ENCODE results near the gene SPSB4. TPM values are rescaled to one million over a fixed set of nuclear protein-coding genes. Genes with fewer than 3 reads are reported as not detected.

SPSB4 gene
- total and polyA plus RNA-seq, 2 donors (not counting 1 experiment from before 2014, with no cell fraction given), result not detected

DNA sequence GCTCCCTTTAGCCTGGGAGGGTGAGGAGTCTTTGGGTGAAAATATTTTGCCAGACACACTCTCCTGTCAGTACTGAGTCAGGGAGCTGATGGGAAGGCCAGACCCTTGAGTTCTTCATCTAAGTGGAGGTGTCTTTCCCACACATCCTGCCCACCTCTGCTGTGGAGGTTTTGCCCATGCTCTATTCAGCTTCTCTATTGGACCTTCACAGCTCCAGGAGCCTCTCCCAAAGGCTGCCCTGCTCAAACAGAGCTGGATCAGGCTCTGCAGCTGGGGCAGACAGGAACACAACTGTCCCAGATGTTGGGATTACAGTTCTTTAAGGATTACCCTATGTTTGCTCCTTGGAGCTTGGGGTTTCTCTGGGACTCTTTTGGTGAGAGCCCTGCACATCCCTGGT is 77.9 kb downstream of the SPSB4 start:
- no peaks in the 10 kb centered on the region for H3K9me3 ChIP-seq (ENCODE audit: control insufficient read depth, insufficient read depth, low read depth, low read length)
- H3K4me3 ChIP-seq (replicated peaks in 1 of 4; ENCODE audit: control extremely low read depth in 1 of 4, insufficient read depth in 1 of 4, low read depth in 3 of 4, low read length in 4 of 4), result no peak overlapping the region
- H3K4me1 ChIP-seq (ENCODE audit: control insufficient read depth, extremely low read depth, insufficient read depth, low read length), result no peaks in the 10 kb centered on the region
- no peak overlapping the region for H3K4me2 ChIP-seq (ENCODE audit: extremely low read depth, insufficient read depth, low read length)
- H2AFZ ChIP-seq (ENCODE audit: low read length), result no peak overlapping the region
- DNase-seq (ENCODE audit: low read depth in 2 of 2), result no peak
- no peak overlapping the region for H3K27ac ChIP-seq (ENCODE audit: insufficient read depth, low read length)
- no peaks in the 10 kb centered on the region for H3K36me3 ChIP-seq (ENCODE audit: control insufficient read depth, insufficient read depth, low read length)
- H3K9ac ChIP-seq (ENCODE audit: insufficient read depth, low read length), result no peak overlapping the region
- TF ChIP-seq, protein P1, sequence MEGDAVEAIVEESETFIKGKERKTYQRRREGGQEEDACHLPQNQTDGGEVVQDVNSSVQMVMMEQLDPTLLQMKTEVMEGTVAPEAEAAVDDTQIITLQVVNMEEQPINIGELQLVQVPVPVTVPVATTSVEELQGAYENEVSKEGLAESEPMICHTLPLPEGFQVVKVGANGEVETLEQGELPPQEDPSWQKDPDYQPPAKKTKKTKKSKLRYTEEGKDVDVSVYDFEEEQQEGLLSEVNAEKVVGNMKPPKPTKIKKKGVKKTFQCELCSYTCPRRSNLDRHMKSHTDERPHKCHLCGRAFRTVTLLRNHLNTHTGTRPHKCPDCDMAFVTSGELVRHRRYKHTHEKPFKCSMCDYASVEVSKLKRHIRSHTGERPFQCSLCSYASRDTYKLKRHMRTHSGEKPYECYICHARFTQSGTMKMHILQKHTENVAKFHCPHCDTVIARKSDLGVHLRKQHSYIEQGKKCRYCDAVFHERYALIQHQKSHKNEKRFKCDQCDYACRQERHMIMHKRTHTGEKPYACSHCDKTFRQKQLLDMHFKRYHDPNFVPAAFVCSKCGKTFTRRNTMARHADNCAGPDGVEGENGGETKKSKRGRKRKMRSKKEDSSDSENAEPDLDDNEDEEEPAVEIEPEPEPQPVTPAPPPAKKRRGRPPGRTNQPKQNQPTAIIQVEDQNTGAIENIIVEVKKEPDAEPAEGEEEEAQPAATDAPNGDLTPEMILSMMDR (conservative IDR thresholded peaks at IDR 0.05 in 1 of 2, IDR thresholded peaks at IDR 0.05 in 1 of 2; ENCODE audit: low read depth in 1 of 2, low read length in 2 of 2), result no peak
- TF ChIP-seq EZH2 (IDR thresholded peaks at IDR 0.05; ENCODE audit: low read length, missing control alignments), result no peak
- H3K79me2 ChIP-seq (ENCODE audit: control insufficient read depth, insufficient read depth, low read length), result no peaks in the 10 kb centered on the region
- no peaks in the 10 kb centered on the region for H4K20me1 ChIP-seq (ENCODE audit: control insufficient read depth, extremely low read depth, insufficient read depth, low read length)
- H3K27me3 ChIP-seq (ENCODE audit: control insufficient read depth, insufficient read depth, low read length), result no peaks in the 10 kb centered on the region

DNA sequence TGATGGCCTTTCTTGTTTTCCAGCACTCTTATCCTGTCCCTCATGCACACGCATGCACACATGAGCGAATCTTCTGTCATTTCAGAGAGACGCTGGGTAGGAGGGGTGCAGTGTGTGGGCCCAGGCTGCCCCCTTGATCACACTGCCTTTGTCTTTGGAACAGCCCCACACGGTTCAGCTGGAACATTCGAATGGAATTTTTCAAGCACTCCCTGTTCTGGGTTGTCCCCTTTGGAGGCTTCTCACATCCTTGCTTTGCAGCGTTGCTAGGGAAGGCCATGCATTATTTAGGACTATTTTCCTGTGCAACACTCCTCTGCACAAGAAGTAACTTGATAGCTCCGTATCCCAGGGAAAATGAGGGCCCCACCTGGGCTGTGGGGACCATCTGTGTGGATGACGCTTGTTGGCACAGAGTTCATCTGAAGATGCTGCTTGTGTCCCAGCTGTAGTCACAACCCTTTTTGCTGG is 78.4 kb downstream of the SPSB4 start:
- no peaks in the 10 kb centered on the region for H4K20me1 ChIP-seq (ENCODE audit: control insufficient read depth, extremely low read depth, insufficient read depth, low read length)

DNA sequence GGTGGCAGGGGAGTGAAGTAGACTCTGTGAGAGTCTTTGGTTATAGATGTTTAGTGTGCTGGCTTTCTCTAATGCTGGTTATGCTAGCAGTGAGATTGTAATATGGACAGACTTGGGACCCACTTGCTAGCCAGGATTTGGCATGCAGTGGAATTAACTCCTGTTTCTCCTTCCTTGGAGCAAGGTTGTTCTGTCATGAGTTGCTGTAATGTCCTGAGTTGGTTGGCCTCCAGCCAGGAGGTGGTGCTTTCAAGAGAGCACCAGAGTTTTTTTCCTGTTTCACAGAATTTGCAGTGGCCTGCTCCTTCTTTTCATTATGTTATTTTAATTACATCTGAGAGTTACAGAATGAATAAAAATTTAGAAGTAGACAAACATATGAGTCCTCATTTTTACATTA is 92.4 kb downstream of the SPSB4 start:
- H3K4me2 ChIP-seq (ENCODE audit: extremely low read depth, insufficient read depth, low read length), result no peak overlapping the region
- TF ChIP-seq, protein P1 (conservative IDR thresholded peaks at IDR 0.05 in 1 of 2, IDR thresholded peaks at IDR 0.05 in 1 of 2; ENCODE audit: low read depth in 1 of 2, low read length in 2 of 2), result no peak
- TF ChIP-seq EZH2 (IDR thresholded peaks at IDR 0.05; ENCODE audit: low read length, missing control alignments), result no peak
- H3K4me1 ChIP-seq (ENCODE audit: control insufficient read depth, extremely low read depth, insufficient read depth, low read length), result no peaks in the 10 kb centered on the region
- H4K20me1 ChIP-seq (ENCODE audit: control insufficient read depth, extremely low read depth, insufficient read depth, low read length), result no peaks in the 10 kb centered on the region
- H2AFZ ChIP-seq (ENCODE audit: low read length), result no peak overlapping the region
- H3K4me3 ChIP-seq (replicated peaks in 1 of 4; ENCODE audit: control extremely low read depth in 1 of 4, insufficient read depth in 1 of 4, low read depth in 3 of 4, low read length in 4 of 4), result no peak overlapping the region
- no peaks in the 10 kb centered on the region for H3K36me3 ChIP-seq (ENCODE audit: control insufficient read depth, insufficient read depth, low read length)
- H3K79me2 ChIP-seq (ENCODE audit: control insufficient read depth, insufficient read depth, low read length), result no peaks in the 10 kb centered on the region
- no peak for DNase-seq (ENCODE audit: low read depth in 2 of 2)
- no peaks in the 10 kb centered on the region for H3K27me3 ChIP-seq (ENCODE audit: control insufficient read depth, insufficient read depth, low read length)
- no peak overlapping the region for H3K27ac ChIP-seq (ENCODE audit: insufficient read depth, low read length)
- no peaks in the 10 kb centered on the region for H3K9me3 ChIP-seq (ENCODE audit: control insufficient read depth, insufficient read depth, low read depth, low read length)
- no peak overlapping the region for H3K9ac ChIP-seq (ENCODE audit: insufficient read depth, low read length)

More for the DNA sequence above, 78.4 kb downstream of the SPSB4 start:
- no peaks in the 10 kb centered on the region for H3K36me3 ChIP-seq (ENCODE audit: control insufficient read depth, insufficient read depth, low read length)
- H3K79me2 ChIP-seq (ENCODE audit: control insufficient read depth, insufficient read depth, low read length), result no peaks in the 10 kb centered on the region
- no peak for DNase-seq (ENCODE audit: low read depth in 2 of 2)
- no peaks in the 10 kb centered on the region for H3K27me3 ChIP-seq (ENCODE audit: control insufficient read depth, insufficient read depth, low read length)
- no peak overlapping the region for H3K27ac ChIP-seq (ENCODE audit: insufficient read depth, low read length)
- H3K9me3 ChIP-seq (ENCODE audit: control insufficient read depth, insufficient read depth, low read depth, low read length), result no peaks in the 10 kb centered on the region
- H2AFZ ChIP-seq (ENCODE audit: low read length), result no peak overlapping the region
- H3K4me3 ChIP-seq (replicated peaks in 1 of 4; ENCODE audit: control extremely low read depth in 1 of 4, insufficient read depth in 1 of 4, low read depth in 3 of 4, low read length in 4 of 4), result no peak overlapping the region
- H3K4me1 ChIP-seq (ENCODE audit: control insufficient read depth, extremely low read depth, insufficient read depth, low read length), result no peaks in the 10 kb centered on the region
- H3K9ac ChIP-seq (ENCODE audit: insufficient read depth, low read length), result no peak overlapping the region
- TF ChIP-seq, protein P1 (conservative IDR thresholded peaks at IDR 0.05 in 1 of 2, IDR thresholded peaks at IDR 0.05 in 1 of 2; ENCODE audit: low read depth in 1 of 2, low read length in 2 of 2), result no peak
- no peak for TF ChIP-seq EZH2 (IDR thresholded peaks at IDR 0.05; ENCODE audit: low read length, missing control alignments)
- no peak overlapping the region for H3K4me2 ChIP-seq (ENCODE audit: extremely low read depth, insufficient read depth, low read length)
